NCI-H1930 (cell line): ENCODE measurements around the gene SETD1A.

ENCODE experiments used
- DNase-seq, 2 experiments: peaks; one replicate each; lab custom pipeline; 2025; lab: John Stamatoyannopoulos, UW

Gene SETD1A

GRCh38 chr16:30953511-30954124 is 3.9 kb upstream of the SETD1A start:
- DNase-seq = peak; percentile 81 to 85

GRCh38 chr16:30954993-30955392 is 2.6 kb upstream of the SETD1A start:
- no peak for DNase-seq

DNA sequence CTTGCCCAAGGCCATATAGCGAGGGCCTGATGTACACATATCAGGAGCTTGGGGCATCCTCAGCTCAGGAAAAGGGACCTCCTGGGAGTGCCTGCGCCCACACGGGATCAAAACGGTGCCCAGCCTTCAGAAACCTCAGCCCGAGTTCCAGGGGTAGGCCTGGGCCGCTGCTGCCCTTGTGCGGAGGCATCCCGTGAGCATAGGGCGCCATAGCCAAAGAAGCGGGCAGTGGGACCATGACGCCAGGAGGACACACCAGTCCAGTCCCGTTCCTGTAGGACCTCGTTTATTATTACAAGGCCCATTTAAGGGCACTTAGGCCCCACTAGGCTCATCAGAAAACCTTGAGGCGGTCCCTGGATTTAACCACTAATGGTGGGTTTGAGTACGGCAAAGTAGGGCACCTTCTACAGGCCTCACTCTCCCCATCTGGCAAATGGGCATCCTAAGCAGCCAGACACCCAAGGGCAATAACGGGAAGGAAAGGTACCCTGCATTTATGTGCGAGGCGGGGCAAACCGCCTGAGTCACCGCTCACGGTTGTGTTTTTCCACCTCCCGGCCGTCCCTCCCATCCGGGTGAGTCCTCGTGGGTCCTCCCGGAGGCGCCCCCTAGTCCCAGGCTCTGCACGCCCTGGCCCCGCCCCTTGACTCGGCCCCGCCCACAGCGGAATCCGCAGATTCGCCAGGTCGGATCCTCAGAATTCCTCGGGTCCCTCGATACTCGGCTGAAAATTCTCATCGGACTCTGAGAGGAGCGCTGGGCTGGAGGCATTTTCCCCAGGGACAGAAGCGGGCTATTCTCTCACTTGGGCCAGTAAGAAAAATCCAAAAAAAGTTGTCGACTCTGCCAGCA is 726 bp upstream of the SETD1A start:
- peak; percentile 75 to 80 for DNase-seq

DNA sequence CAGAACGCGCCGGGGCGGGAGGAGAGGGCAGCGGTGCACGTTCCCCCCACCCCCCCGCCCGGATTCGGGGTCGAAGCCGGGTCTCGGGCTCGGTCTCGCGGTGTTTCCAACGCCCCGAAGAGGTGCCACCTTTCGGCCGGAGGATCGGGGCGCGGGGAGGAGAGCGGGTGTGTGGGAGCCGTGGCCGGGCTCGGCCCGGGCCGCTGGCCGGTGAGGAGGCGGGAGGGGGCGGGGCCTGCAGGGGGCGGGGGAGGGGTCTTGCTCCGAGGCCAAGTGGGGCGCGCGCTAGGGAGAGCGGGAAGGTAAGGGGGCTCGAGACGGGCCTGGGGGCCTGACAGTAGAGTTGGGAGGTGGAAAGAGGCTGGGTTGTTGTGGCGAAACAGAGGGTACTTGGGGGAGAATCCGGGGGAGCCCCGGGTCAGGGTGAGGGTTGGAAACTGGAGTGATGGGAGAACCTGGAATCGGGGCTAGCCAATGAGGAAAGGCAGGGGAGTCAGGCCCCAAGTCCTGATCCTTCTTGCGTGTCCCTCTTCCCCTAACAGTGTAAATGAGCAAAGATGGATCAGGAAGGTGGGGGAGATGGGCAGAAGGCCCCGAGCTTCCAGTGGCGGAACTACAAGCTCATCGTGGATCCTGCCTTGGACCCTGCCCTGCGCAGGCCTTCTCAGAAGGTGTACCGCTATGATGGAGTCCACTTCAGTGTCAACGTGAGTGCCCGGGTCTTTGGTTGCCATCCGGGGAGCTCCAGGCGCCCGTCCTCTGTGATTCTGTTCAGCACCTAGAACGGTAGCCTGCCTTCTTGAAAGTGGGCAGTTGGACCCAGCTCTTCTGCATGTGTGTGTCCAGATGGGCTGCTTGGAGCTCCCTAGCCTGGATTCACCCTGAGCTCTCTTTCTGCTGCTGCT is 873 bp downstream of the SETD1A start:
- DNase-seq = peak; percentile 82 to 83

DNA sequence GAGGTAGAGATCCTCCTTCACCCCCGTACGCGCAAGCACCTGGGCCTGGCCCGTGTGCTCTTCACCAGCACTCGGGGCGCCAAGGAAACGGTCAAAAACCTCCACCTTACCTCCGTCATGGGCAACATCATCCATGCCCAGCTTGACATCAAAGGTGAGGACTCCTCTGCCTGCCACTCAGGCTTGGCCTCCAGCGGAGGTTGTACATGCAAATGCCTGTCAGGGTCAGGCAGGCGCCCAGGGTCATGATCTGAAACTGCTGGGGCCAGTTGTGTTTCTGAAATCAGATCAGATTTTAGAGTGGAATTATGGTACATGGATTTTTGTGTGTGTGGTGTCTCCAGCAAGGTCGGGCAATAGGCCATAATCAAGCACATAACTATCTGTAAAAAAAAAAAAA is 3.8 kb downstream of the SETD1A start:
- no peak for DNase-seq

DNA sequence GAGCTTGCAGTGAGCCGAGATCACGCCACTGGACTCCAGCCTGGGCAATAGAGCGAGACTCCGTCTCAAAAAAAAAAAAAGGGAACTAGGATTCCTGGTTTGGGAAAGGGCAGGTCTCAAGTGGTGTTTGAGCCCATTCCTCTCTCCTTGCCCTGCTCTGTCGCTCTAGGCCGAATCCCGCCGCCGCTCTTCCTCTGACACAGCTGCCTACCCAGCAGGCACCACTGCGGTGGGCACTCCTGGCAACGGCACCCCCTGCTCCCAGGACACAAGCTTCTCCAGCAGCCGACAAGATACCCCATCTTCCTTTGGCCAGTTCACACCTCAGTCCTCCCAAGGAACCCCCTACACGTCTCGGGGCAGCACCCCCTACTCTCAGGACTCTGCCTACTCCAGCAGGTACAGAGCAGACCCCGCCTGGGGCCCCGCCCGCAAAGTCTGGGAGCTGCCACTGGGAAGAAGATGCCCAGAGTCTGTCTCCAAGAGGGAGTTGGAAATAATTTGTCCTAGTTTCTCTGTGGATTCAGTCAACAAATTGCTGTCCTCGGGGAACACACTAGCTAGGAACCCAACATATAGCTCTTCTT is 6.5 kb downstream of the SETD1A start:
- no peak for DNase-seq

DNA sequence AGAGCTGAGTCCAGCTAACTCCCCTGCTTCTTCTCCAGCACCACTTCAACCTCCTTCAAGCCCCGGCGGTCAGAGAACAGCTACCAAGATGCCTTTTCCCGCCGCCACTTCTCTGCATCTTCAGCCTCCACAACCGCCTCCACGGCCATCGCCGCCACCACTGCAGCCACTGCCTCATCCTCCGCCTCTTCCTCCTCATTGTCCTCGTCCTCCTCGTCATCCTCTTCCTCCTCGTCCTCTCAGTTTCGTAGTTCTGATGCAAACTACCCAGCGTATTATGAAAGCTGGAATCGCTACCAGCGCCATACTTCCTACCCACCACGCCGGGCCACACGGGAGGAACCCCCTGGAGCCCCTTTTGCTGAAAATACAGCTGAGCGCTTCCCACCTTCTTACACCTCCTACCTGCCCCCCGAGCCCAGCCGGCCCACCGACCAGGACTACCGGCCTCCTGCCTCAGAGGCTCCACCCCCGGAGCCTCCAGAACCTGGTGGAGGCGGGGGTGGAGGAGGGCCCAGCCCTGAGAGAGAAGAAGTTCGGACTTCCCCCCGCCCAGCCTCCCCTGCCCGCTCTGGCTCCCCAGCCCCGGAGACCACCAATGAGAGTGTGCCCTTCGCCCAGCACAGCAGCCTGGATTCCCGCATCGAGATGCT is 7.1 kb downstream of the SETD1A start:
- no peak for DNase-seq

DNA sequence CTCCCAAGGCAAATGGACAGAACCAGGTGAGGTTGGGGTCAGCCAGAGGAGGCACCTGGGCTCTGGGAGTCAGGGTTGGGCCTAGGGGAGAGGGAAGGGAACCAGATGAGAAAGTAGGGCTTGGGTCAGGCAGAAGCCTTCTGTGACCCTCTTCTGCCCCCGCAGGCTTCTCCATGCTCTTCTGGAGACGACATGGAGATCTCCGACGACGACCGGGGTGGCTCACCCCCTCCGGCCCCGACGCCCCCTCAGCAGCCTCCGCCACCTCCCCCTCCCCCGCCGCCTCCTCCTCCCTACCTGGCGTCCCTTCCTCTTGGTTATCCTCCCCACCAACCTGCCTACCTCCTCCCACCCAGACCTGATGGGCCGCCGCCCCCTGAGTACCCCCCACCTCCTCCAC is 7.9 kb downstream of the SETD1A start:
- DNase-seq = no peak

GRCh38 chr16:30966033-30966619 is 8.6 kb downstream of the SETD1A start:
- no peak for DNase-seq

DNA sequence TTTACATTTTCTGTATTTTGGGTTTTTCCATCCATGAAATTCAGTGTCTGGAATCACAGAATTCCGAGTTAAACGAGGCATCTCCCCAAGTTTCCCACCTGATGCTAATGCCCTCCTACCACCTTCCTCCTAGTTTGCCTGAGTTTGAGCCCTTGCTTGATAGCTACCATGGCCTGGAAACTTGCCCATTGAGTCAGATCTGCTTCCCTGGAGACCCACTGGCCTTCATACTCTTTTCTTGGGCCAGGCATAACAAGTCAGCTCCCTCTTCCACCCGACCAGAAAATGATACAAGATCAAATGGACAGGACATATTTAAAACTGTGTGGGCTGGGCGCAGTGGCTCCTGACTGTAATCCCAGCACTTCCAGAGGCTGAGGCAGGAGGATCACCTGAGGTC is 10.2 kb downstream of the SETD1A start:
- DNase-seq = no peak

- DNase-seq = no peak
Measured at GRCh38 chr16:30969246-30969842, 11.8 kb downstream of the SETD1A start.

GRCh38 chr16:30971298-30971697 is 13.7 kb downstream of the SETD1A start:
- no peak for DNase-seq

- no peak for DNase-seq
Measured at GRCh38 chr16:30972872-30973271, 15.3 kb downstream of the SETD1A start.

DNA sequence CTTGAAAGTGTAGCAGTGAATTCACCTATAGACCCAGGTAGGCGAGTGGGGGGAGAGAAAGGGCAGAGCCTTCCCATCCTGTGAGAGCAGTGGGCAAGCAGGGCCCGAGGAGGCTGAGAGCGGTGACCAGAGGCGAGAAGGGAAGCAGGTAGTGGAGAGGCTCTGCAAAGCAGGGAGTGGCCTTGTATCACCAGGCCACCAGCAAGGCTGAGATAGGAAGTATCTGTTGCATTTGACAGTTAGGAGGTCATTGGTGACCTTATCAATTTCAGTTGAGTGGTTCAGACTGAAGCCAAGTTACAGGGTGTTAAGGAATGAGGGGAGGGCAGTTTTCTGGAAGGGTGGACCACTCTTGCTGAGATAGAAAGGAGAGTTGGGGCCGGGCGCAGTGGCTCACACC is 16.8 kb downstream of the SETD1A start:
- DNase-seq = no peak

GRCh38 chr16:30976486-30976885 is 18.9 kb downstream of the SETD1A start:
- no peak for DNase-seq

DNA sequence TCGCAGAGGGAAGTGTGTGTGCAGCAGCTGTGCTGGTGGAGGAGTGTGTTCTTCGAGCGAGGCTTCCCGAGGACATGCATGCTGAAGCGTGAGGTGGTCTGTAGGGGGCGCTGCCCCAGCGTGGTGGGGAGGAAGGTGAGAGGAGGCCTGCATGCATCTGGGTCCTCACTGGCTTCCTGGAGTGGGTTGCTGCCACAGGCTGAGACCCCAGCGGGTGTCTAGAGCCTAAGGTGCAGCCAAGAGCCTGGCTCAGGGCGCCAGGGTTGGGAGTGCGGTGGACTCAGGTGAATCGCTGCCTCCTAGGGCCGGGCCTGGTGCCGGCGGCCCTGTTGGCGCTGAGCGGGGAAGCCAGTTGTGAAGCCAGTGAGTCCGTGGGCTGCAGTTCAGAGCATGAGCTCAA is 19.9 kb downstream of the SETD1A start:
- no peak for DNase-seq

DNA sequence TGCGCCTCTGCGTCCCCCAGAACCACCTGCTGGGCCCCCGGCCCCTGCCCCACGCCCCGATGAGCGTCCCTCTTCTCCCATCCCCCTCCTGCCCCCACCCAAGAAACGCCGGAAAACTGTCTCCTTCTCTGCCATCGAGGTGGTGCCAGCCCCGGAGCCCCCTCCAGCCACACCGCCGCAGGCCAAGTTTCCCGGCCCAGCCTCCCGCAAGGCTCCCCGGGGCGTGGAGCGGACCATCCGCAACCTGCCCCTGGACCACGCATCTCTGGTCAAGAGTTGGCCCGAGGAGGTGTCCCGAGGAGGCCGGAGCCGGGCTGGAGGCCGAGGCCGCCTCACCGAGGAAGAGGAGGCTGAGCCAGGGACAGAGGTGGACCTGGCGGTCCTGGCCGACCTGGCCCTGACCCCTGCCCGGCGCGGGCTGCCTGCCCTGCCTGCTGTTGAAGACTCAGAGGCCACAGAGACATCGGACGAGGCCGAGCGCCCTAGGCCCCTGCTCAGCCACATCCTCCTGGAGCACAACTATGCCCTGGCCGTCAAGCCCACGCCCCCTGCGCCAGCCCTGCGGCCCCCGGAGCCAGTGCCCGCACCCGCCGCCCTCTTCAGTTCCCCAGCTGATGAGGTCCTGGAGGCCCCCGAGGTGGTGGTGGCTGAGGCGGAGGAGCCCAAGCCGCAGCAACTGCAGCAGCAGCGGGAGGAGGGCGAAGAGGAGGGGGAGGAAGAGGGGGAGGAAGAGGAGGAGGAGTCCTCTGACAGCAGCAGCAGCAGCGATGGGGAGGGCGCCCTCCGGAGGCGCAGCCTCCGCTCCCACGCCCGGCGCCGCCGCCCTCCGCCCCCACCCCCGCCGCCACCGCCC is 21.8 kb downstream of the SETD1A start:
- no peak for DNase-seq

DNA sequence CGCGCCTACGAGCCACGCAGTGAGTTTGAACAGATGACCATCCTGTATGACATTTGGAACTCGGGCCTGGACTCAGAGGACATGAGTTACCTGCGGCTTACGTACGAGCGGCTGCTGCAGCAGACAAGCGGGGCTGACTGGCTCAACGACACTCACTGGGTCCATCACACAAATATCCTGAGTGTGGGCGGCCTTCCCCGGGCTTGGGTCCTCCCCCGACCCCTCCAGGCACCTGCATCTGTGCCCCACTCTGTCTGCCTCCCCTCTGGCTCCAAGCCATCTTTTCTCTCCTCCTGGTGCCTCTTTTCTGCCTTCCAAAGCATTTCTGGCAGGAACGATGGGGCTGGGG is 22.4 kb downstream of the SETD1A start:
- no peak for DNase-seq

DNA sequence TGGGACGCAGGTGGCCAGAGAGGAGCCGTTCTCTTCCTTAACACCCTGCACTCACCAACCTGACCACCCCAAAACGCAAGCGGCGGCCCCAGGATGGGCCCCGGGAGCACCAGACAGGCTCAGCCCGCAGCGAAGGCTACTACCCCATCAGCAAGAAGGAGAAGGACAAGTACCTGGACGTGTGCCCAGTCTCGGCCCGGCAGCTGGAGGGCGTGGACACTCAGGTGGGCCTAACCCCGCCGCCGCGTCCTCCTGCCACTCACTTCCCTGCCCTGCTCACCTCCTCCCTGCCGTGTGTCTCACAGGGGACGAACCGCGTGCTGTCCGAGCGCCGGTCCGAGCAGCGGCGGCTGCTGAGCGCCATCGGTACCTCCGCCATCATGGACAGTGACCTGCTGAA is 22.9 kb downstream of the SETD1A start:
- DNase-seq = no peak

DNA sequence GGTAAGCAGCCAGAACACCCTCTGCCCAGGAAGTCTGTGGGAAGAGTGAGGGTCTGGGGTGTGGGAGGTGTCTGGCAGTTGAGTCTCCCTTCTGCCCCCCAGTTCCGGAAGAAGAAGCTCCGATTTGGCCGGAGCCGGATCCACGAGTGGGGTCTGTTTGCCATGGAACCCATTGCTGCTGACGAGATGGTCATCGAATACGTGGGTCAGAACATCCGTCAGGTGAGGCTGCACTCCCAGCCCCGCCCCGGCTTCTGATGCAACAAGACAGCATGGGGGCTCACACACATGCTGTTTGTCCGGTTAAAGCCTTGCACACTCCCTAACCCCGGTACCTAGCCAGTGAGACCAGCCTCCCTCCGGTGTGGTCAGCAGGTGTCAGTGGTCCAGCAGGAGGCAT is 23.4 kb downstream of the SETD1A start:
- no peak for DNase-seq
